Smooth muscle cell (in vitro differentiated cells): ENCODE results near the gene DEDD2. TPM values are rescaled to one million over a fixed set of nuclear protein-coding genes. Genes with fewer than 3 reads are reported as not detected.

ENCODE experiments used
- DNase-seq: peaks from one replicate; lab custom pipeline; 2025; ENCODE audit not compliant: unreplicated experiment; lab: John Stamatoyannopoulos, UW
- H2AFZ ChIP-seq: fragments of 200-600 bp; sonication (generic); 2 replicates; pipeline ENCODE4 v1.6.0; 2016; ENCODE audit warnings: antibody characterized with exemption, low read depth, mild to moderate bottlenecking
- H3F3A ChIP-seq: fragments of 200-600 bp; sonication (generic); 2 replicates; pipeline ENCODE4 v1.6.0; 2017; ENCODE audit warnings: antibody characterized with exemption, low read depth
- H3K27ac ChIP-seq: fragments of 200-600 bp; sonication (generic); 2 replicates; pipeline ENCODE4 v1.5.1; 2016; ENCODE audit warnings: low read depth, mild to moderate bottlenecking
- H3K27me3 ChIP-seq: fragments of 200-600 bp; sonication (generic); 2 replicates; pipeline ENCODE4 v1.6.1; 2016; ENCODE audit warnings: low read depth, mild to moderate bottlenecking
- H3K36me3 ChIP-seq: fragments of 200-600 bp; sonication (generic); 2 replicates; pipeline ENCODE4 v1.5.1; 2016; ENCODE audit warnings: low read depth
- H3K4me1 ChIP-seq: fragments of 200-600 bp; sonication (generic); 2 replicates; pipeline ENCODE4 v1.5.1; 2016; ENCODE audit warnings: low read depth
- H3K4me2 ChIP-seq: fragments of 200-600 bp; sonication (generic); 2 replicates; pipeline ENCODE4 v1.6.0; 2016; ENCODE audit warnings: mild to moderate bottlenecking
- H3K4me3 ChIP-seq: fragments of 200-600 bp; sonication (generic); 2 replicates; pipeline ENCODE4 v1.5.1; 2016; ENCODE audit warnings: mild to moderate bottlenecking
- H3K79me2 ChIP-seq: fragments of 200-600 bp; sonication (generic); 2 replicates; pipeline ENCODE4 v1.6.0; 2016; ENCODE audit warnings: low read depth, mild to moderate bottlenecking
- H3K9ac ChIP-seq: fragments of 200-600 bp; sonication (generic); 2 replicates; pipeline ENCODE4 v1.6.0; 2016; ENCODE audit warnings: low read depth
- H3K9me3 ChIP-seq: fragments of 200-600 bp; sonication (generic); replicated peaks from 2 replicates; pipeline ENCODE4 v1.5.1; 2016; ENCODE audit warnings: low read depth
- H4K20me1 ChIP-seq: fragments of 200-600 bp; sonication (generic); 2 replicates; pipeline ENCODE4 v1.6.0; 2016; ENCODE audit warnings: low read depth
- WGBS: methylation state at CpG from one replicate; pipeline ENCODE4 v1.1.7; 2016; ENCODE audit warnings: low lambda C conversion rate; 5-methylcytosine and 5-hydroxymethylcytosine counted together
- polyA plus RNA-seq: library from polyadenylated mRNA; unstranded; fragments of >200 nt; fragmentation: Nextera tagmentation; extraction: Ambion mirVana; gene quantifications from 2 replicates; pipeline ENCODE4 v1.2.1, GENCODE V29; 2016
- total RNA-seq: library from RNA; depleted of rRNA; stranded (reverse); fragments of >200 nt; gene quantifications from 2 replicates; pipeline ENCODE4 v1.2.3, GENCODE V29; 2014
- TF ChIP-seq, protein P1 (sequence below): fragments of 200-600 bp; sonication (generic); IDR thresholded peaks from 2 replicates; pipeline ENCODE4 v1.5.1; 2017; ENCODE audit warnings: borderline replicate concordance, mild to moderate bottlenecking, antibody characterized with exemption; ENCODE audit not compliant: insufficient read depth, poor library complexity, severe bottlenecking

Gene DEDD2
- total and polyA plus RNA-seq, 2 experiments from 2014 or later: 22.4 to 35.4 TPM

DNA sequence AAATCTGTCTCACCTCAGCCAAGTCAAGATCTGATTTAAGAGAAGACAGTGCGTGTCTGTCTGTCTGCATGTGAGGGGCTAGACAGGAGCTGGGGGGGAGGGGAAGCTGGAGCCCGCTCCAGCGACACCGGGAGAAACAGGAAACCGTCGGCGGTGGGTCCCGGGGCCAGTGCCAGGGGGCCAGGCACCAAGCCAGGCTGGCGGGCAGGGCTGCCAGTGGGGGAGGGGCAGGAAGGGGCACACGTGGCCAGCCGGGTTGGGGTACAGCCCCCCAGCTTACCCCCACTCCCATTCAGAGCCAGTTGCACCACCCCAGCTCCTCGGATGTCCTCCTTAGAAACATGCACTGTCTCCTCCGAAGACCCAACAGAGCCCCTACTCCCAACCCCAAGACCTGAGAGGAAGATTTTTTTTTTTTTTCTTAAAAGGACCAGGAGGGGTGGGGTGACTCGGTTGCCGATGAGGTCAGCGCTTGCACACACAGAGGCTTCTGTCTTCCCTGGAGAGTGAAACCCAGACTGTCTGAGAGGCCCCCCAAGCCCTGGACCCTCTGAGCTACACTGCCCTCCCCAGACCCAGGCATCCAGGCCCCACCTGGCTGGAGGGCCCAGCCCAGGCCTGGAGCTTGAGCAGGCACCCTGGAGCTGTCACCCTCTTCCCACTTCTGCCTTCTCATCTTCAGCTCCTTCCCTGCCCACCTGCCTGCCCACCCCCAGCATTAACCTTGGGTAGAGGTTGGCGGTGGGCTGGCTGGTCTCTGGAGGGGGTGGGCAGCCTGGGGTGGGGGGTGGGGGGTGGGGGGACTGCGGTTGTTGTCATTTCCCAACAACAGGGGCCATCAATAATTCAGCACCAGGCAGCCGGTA is 33.4 kb upstream of the DEDD2 start:
- Histone ChIP-seq H3F3A (peaks cover 25% of the 10 kb centered on the region), H3K4me1 (peaks cover 17% of the 10 kb centered on the region), H3K79me2 (peaks cover 61% of the 10 kb centered on the region), H3K9ac (no peak overlapping the region), H3K4me2 (peak overlapping the region; percentile 59), H3K27ac (peak overlapping the region; percentile 97), H3K9me3 (no peaks in the 10 kb centered on the region), H3K27me3 (no peaks in the 10 kb centered on the region), H4K20me1 (peaks cover 74% of the 10 kb centered on the region), H3K36me3 (no peaks in the 10 kb centered on the region), H2AFZ (no peak overlapping the region), H3K4me3 (no peak overlapping the region)
- no peak for DNase-seq
- 67% methylated on average over 15 of the region's 19 CpGs for WGBS
- TF ChIP-seq, protein P1, sequence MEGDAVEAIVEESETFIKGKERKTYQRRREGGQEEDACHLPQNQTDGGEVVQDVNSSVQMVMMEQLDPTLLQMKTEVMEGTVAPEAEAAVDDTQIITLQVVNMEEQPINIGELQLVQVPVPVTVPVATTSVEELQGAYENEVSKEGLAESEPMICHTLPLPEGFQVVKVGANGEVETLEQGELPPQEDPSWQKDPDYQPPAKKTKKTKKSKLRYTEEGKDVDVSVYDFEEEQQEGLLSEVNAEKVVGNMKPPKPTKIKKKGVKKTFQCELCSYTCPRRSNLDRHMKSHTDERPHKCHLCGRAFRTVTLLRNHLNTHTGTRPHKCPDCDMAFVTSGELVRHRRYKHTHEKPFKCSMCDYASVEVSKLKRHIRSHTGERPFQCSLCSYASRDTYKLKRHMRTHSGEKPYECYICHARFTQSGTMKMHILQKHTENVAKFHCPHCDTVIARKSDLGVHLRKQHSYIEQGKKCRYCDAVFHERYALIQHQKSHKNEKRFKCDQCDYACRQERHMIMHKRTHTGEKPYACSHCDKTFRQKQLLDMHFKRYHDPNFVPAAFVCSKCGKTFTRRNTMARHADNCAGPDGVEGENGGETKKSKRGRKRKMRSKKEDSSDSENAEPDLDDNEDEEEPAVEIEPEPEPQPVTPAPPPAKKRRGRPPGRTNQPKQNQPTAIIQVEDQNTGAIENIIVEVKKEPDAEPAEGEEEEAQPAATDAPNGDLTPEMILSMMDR: no peak

GRCh38 chr19:42250183-42250665 is 32.7 kb upstream of the DEDD2 start:
- Histone ChIP-seq H3K4me3 (no peak overlapping the region), H3K4me1 (peaks cover 17% of the 10 kb centered on the region), H3K36me3 (no peaks in the 10 kb centered on the region), H3K9ac (no peak overlapping the region), H3K79me2 (peaks cover 61% of the 10 kb centered on the region), H3F3A (peaks cover 27% of the 10 kb centered on the region), H2AFZ (no peak overlapping the region), H3K27me3 (no peaks in the 10 kb centered on the region), H3K9me3 (no peaks in the 10 kb centered on the region), H4K20me1 (peaks cover 78% of the 10 kb centered on the region), H3K27ac (peak overlapping the region; percentile 97), H3K4me2 (no peak overlapping the region)
- TF ChIP-seq, protein P1: no peak
- DNase-seq: no peak
- WGBS: 94% methylated on average over 15 of the region's 15 CpGs

- peaks cover 78% of the 10 kb centered on the region for H4K20me1 ChIP-seq
- no peaks in the 10 kb centered on the region for H3K36me3 ChIP-seq
- no peak overlapping the region for H3K4me2 ChIP-seq
- H3K9me3 ChIP-seq: no peaks in the 10 kb centered on the region
- H3K27ac ChIP-seq: peak overlapping the region; percentile 97
- 88% methylated on average over 6 of the region's 6 CpGs for WGBS
- no peak for DNase-seq
- TF ChIP-seq, protein P1: no peak
- no peak overlapping the region for H3K9ac ChIP-seq
- peaks cover 17% of the 10 kb centered on the region for H3K4me1 ChIP-seq
- H3K27me3 ChIP-seq: no peaks in the 10 kb centered on the region
- H2AFZ ChIP-seq: no peak overlapping the region
- peaks cover 60% of the 10 kb centered on the region for H3K79me2 ChIP-seq
- H3K4me3 ChIP-seq: no peak overlapping the region
- peaks cover 27% of the 10 kb centered on the region for H3F3A ChIP-seq
These were observed 32.3 kb upstream of the DEDD2 start for GRCh38 chr19:42249769-42250168.
